Fibroblast of lung (primary cell): Measurements from ENCODE around the gene REPS1. TPM values are rescaled to one million over a fixed set of nuclear protein-coding genes. Genes with fewer than 3 reads are reported as not detected.

Experiments used
- DNase-seq, 2 donors: peaks; one replicate each; pipeline versions ENCODE4 v3.0.0 to v3.0.0-alpha.2; 2010; ENCODE audit warnings: low read depth in 2 of 2
- H2AFZ ChIP-seq: 2 replicates; pipeline ENCODE4 v1.5.1; 2012; ENCODE audit warnings: low read length, control low read depth, inconsistent platforms
- H3K27ac ChIP-seq: 2 replicates; pipeline ENCODE4 v1.5.1; 2011; ENCODE audit warnings: low read length, control low read depth; ENCODE audit not compliant: insufficient read depth
- H3K27me3 ChIP-seq: 2 replicates; pipeline ENCODE4 v1.5.1; 2011; ENCODE audit warnings: mild to moderate bottlenecking, low read length; ENCODE audit not compliant: control insufficient read depth, insufficient read depth
- H3K36me3 ChIP-seq: 2 replicates; pipeline ENCODE4 v1.5.1; 2011; ENCODE audit warnings: low read length; ENCODE audit not compliant: control insufficient read depth, insufficient read depth
- H3K4me1 ChIP-seq: 2 replicates; pipeline ENCODE4 v1.5.1; 2011; ENCODE audit warnings: low read length; ENCODE audit not compliant: control insufficient read depth, insufficient read depth; ENCODE audit errors: extremely low read depth
- H3K4me2 ChIP-seq: 2 replicates; pipeline ENCODE4 v1.5.1; 2011; ENCODE audit warnings: low read length, control low read depth; ENCODE audit not compliant: insufficient read depth; ENCODE audit errors: extremely low read depth
- H3K4me3 ChIP-seq, 4 experiments: fragments of 200-600 bp in 1 of 4; sonication (generic) in 1 of 4; replicated peaks in 1 of 4; 2 replicates each; pipeline ENCODE4 v1.5.1; 2011 to 2016; ENCODE audit warnings: low read length in 4 of 4, low read depth in 3 of 4, mild to moderate bottlenecking in 3 of 4, control low read depth in 2 of 4, inconsistent platforms in 1 of 4, mixed read lengths in 1 of 4; ENCODE audit not compliant: insufficient read depth in 1 of 4; ENCODE audit errors: control extremely low read depth in 1 of 4
- H3K79me2 ChIP-seq: 2 replicates; pipeline ENCODE4 v1.5.1; 2012; ENCODE audit warnings: mild to moderate bottlenecking, low read length, inconsistent platforms; ENCODE audit not compliant: control insufficient read depth, insufficient read depth
- H3K9ac ChIP-seq: 2 replicates; pipeline ENCODE4 v1.5.1; 2011; ENCODE audit warnings: mild to moderate bottlenecking, low read length, control low read depth; ENCODE audit not compliant: insufficient read depth
- H3K9me3 ChIP-seq: 2 replicates; pipeline ENCODE4 v1.5.1; 2012; ENCODE audit warnings: low read depth, low read length; ENCODE audit not compliant: control insufficient read depth, insufficient read depth
- H4K20me1 ChIP-seq: 2 replicates; pipeline ENCODE4 v1.5.1; 2011; ENCODE audit warnings: low read length; ENCODE audit not compliant: control insufficient read depth, insufficient read depth; ENCODE audit errors: extremely low read depth
- CTCF ChIP-seq, 2 donors: IDR thresholded peaks in 1 of 2; conservative IDR thresholded peaks in 1 of 2; 1 replicate in 1 of 2; 2 replicates in 1 of 2; pipeline ENCODE4 v1.5.1; 2011 to 2012; ENCODE audit warnings: low read length in 2 of 2, control low read depth in 1 of 2, inconsistent platforms in 1 of 2, low read depth in 1 of 2, mild to moderate bottlenecking in 1 of 2
- EZH2 ChIP-seq: IDR thresholded peaks from 2 replicates; pipeline ENCODE4 v1.5.1; 2012; ENCODE audit warnings: low read length, control low read depth, mild to moderate bottlenecking; ENCODE audit errors: missing control alignments
- polyA plus RNA-seq, 2 donors: library from polyadenylated mRNA; depleted of rRNA in 1 of 2; stranded (reverse) in 1 of 2; unstranded in 1 of 2; fragments of >200 nt; gene quantifications; 2 replicates each; pipeline ENCODE4 v1.2.1, GENCODE V29; 2011 to 2012; ENCODE audit warnings: missing spikeins in 1 of 2
- total RNA-seq: library from RNA; depleted of rRNA; stranded (reverse); fragments of >200 nt; gene quantifications from 2 replicates; pipeline ENCODE4 v1.2.1, GENCODE V29; 2014

Gene REPS1
- total and polyA plus RNA-seq, 2 donors (not counting 1 experiment from before 2014, with no cell fraction given), result 27.8 to 28.2 TPM

- no peak for TF ChIP-seq CTCF (conservative IDR thresholded peaks at IDR 0.05 in 1 of 2, IDR thresholded peaks at IDR 0.05 in 1 of 2; ENCODE audit: low read depth in 1 of 2, low read length in 2 of 2)
- TF ChIP-seq EZH2, result no peak
Observed at GRCh38 chr6:139007428-139007827, 19.4 kb upstream of the REPS1 start.

GRCh38 chr6:139006477-139006876 is 18.4 kb upstream of the REPS1 start:
- DNase-seq, result no peak
- TF ChIP-seq CTCF (conservative IDR thresholded peaks at IDR 0.05 in 1 of 2, IDR thresholded peaks at IDR 0.05 in 1 of 2; ENCODE audit: low read depth in 1 of 2, low read length in 2 of 2) (no peak), EZH2 (no peak)
- Histone ChIP-seq H3K4me2 (no peak overlapping the region), H3K79me2 (no peaks in the 10 kb centered on the region), H3K36me3 (no peaks in the 10 kb centered on the region), H3K4me3 (no peak overlapping the region), H2AFZ (no peak overlapping the region), H3K27me3 (no peaks in the 10 kb centered on the region), H3K9me3 (no peaks in the 10 kb centered on the region), H4K20me1 (no peaks in the 10 kb centered on the region), H3K27ac (no peak overlapping the region), H3K9ac (no peak overlapping the region), H3K4me1 (no peaks in the 10 kb centered on the region)

More at GRCh38 chr6:139007428-139007827, 19.4 kb upstream of the REPS1 start:
- Histone ChIP-seq H4K20me1 (no peaks in the 10 kb centered on the region), H3K79me2 (no peaks in the 10 kb centered on the region), H3K36me3 (no peaks in the 10 kb centered on the region), H3K9me3 (no peaks in the 10 kb centered on the region), H3K27me3 (no peaks in the 10 kb centered on the region), H3K9ac (no peak overlapping the region), H3K4me1 (no peaks in the 10 kb centered on the region), H2AFZ (no peak overlapping the region), H3K27ac (no peak overlapping the region), H3K4me3 (no peak overlapping the region), H3K4me2 (no peak overlapping the region)
- DNase-seq, result no peak

- no peak overlapping the region for H3K9ac ChIP-seq
Observed at GRCh38 chr6:139003751-139004150, 15.7 kb upstream of the REPS1 start.

More at GRCh38 chr6:139003751-139004150, 15.7 kb upstream of the REPS1 start:
- Histone ChIP-seq H3K79me2 (no peaks in the 10 kb centered on the region), H3K27me3 (no peaks in the 10 kb centered on the region), H3K4me2 (no peak overlapping the region), H3K4me1 (no peaks in the 10 kb centered on the region), H2AFZ (no peak overlapping the region), H3K27ac (no peak overlapping the region), H3K4me3 (no peak overlapping the region), H3K36me3 (no peaks in the 10 kb centered on the region), H3K9me3 (no peaks in the 10 kb centered on the region), H4K20me1 (no peaks in the 10 kb centered on the region)
- DNase-seq, result no peak
- TF ChIP-seq CTCF (conservative IDR thresholded peaks at IDR 0.05 in 1 of 2, IDR thresholded peaks at IDR 0.05 in 1 of 2; ENCODE audit: low read depth in 1 of 2, low read length in 2 of 2) (no peak), EZH2 (no peak)
